Measurements from ENCODE around the gene CPNE5. TPM values are rescaled to one million over a fixed set of nuclear protein-coding genes. Genes with fewer than 3 reads are reported as not detected.
A peak's percentile ranks its signal among the peaks of the same experiment; 100 is the strongest.

CPNE5 gene
- total RNA-seq, 6 experiments from 2014 or later, result 0.12 to 0.37 (median 0.26) TPM; not detected in 2

DNA sequence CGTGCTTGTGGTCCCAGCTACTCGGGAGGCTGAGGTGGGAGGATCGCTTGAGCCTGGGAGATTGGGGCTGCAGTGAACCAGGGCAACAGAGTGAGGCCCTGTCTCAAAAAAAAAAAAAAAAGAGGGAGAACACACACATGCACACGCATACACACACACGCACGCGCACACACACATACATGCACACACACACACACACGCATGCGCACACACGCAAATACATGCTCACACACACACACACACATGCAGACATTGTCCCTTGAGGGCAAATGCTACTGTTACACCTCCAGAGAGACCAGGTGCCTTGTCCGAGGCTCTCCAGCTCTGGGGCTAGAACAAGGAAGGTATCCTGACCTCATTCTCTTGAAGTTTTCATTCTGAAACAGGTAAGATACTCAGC, 77.1 kb downstream of the CPNE5 start:
- no peak for DNase-seq
- Mint-ChIP-seq H3K4me1 (ENCODE audit: low read depth) (peaks cover 26% of the 10 kb centered on the region), H3K27ac (no peak overlapping the region), H3K4me3 (no peak overlapping the region), H3K9me3 (no peaks in the 10 kb centered on the region), H3K27me3 (ENCODE audit: insufficient read depth) (peaks cover 9% of the 10 kb centered on the region), H3K36me3 (ENCODE audit: low read depth) (no peaks in the 10 kb centered on the region)
- TF ChIP-seq, protein P1, sequence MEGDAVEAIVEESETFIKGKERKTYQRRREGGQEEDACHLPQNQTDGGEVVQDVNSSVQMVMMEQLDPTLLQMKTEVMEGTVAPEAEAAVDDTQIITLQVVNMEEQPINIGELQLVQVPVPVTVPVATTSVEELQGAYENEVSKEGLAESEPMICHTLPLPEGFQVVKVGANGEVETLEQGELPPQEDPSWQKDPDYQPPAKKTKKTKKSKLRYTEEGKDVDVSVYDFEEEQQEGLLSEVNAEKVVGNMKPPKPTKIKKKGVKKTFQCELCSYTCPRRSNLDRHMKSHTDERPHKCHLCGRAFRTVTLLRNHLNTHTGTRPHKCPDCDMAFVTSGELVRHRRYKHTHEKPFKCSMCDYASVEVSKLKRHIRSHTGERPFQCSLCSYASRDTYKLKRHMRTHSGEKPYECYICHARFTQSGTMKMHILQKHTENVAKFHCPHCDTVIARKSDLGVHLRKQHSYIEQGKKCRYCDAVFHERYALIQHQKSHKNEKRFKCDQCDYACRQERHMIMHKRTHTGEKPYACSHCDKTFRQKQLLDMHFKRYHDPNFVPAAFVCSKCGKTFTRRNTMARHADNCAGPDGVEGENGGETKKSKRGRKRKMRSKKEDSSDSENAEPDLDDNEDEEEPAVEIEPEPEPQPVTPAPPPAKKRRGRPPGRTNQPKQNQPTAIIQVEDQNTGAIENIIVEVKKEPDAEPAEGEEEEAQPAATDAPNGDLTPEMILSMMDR (IDR thresholded peaks at IDR 0.05), result no peak

- TF ChIP-seq, protein P1 (IDR thresholded peaks at IDR 0.05), result no peak
- Mint-ChIP-seq H3K9me3 (no peaks in the 10 kb centered on the region), H3K4me1 (ENCODE audit: low read depth) (peaks cover 32% of the 10 kb centered on the region), H3K27me3 (ENCODE audit: insufficient read depth) (peaks cover 9% of the 10 kb centered on the region), H3K27ac (no peak overlapping the region), H3K4me3 (no peak overlapping the region), H3K36me3 (ENCODE audit: low read depth) (no peaks in the 10 kb centered on the region)
- no peak for DNase-seq
Observed at GRCh38 chr6:36760685-36761435, 78.4 kb downstream of the CPNE5 start.

- H3K4me1 Mint-ChIP-seq (ENCODE audit: low read depth), result peaks cover 42% of the 10 kb centered on the region
- no peaks in the 10 kb centered on the region for H3K9me3 Mint-ChIP-seq
- no peak overlapping the region for H3K4me3 Mint-ChIP-seq
- H3K27ac Mint-ChIP-seq, result no peak overlapping the region
- H3K27me3 Mint-ChIP-seq (ENCODE audit: insufficient read depth), result peaks cover 14% of the 10 kb centered on the region
- peak; percentile 65 for DNase-seq
- no peaks in the 10 kb centered on the region for H3K36me3 Mint-ChIP-seq (ENCODE audit: low read depth)
- TF ChIP-seq, protein P1 (IDR thresholded peaks at IDR 0.05), result peak; percentile 98
Observed at GRCh38 chr6:36759148-36759759, 80.0 kb downstream of the CPNE5 start.

GRCh38 chr6:36758516-36759147, 80.6 kb downstream of the CPNE5 start:
- Mint-ChIP-seq H3K9me3 (no peaks in the 10 kb centered on the region), H3K27me3 (ENCODE audit: insufficient read depth) (peaks cover 16% of the 10 kb centered on the region), H3K36me3 (ENCODE audit: low read depth) (no peaks in the 10 kb centered on the region), H3K4me3 (no peak overlapping the region), H3K27ac (no peak overlapping the region), H3K4me1 (ENCODE audit: low read depth) (peaks cover 48% of the 10 kb centered on the region)
- no peak for DNase-seq
- TF ChIP-seq, protein P1 (IDR thresholded peaks at IDR 0.05), result no peak

- peaks cover 18% of the 10 kb centered on the region for H3K27me3 Mint-ChIP-seq (ENCODE audit: insufficient read depth)
- TF ChIP-seq, protein P1 (IDR thresholded peaks at IDR 0.05), result no peak
- H3K36me3 Mint-ChIP-seq (ENCODE audit: low read depth), result no peaks in the 10 kb centered on the region
- no peak overlapping the region for H3K4me3 Mint-ChIP-seq
- H3K4me1 Mint-ChIP-seq (ENCODE audit: low read depth), result peaks cover 51% of the 10 kb centered on the region
- no peak for DNase-seq
- H3K9me3 Mint-ChIP-seq, result no peaks in the 10 kb centered on the region
- no peak overlapping the region for H3K27ac Mint-ChIP-seq
Observed at GRCh38 chr6:36757943-36758508, 81.2 kb downstream of the CPNE5 start.
